ENCODE data around the gene DMD. TPM values are rescaled to one million over a fixed set of nuclear protein-coding genes. Genes with fewer than 3 reads are reported as not detected.

The DMD gene
- total RNA-seq, 4 donors from 2014 or later: 18.7 to 69.5 (median 38.5) TPM

- WGBS: 29% methylated on average over 5 of the region's 5 CpGs
- no peaks in the 10 kb centered on the region for H3K9me3 ChIP-seq
- DNase-seq (ENCODE audit: low spot score in 2 of 2): no peak
- H3K27ac ChIP-seq: no peak overlapping the region
- no peaks in the 10 kb centered on the region for H3K4me1 ChIP-seq
- H3K36me3 ChIP-seq: no peaks in the 10 kb centered on the region
- H3K4me3 ChIP-seq: no peak overlapping the region
- H3K27me3 ChIP-seq: no peaks in the 10 kb centered on the region
- TF ChIP-seq POLR2AphosphoS5 (IDR thresholded peaks at IDR 0.05) (no peak), EP300 (IDR thresholded peaks at IDR 0.05) (no peak), POLR2A (IDR thresholded peaks at IDR 0.05) (no peak)
- TF ChIP-seq, protein P1, sequence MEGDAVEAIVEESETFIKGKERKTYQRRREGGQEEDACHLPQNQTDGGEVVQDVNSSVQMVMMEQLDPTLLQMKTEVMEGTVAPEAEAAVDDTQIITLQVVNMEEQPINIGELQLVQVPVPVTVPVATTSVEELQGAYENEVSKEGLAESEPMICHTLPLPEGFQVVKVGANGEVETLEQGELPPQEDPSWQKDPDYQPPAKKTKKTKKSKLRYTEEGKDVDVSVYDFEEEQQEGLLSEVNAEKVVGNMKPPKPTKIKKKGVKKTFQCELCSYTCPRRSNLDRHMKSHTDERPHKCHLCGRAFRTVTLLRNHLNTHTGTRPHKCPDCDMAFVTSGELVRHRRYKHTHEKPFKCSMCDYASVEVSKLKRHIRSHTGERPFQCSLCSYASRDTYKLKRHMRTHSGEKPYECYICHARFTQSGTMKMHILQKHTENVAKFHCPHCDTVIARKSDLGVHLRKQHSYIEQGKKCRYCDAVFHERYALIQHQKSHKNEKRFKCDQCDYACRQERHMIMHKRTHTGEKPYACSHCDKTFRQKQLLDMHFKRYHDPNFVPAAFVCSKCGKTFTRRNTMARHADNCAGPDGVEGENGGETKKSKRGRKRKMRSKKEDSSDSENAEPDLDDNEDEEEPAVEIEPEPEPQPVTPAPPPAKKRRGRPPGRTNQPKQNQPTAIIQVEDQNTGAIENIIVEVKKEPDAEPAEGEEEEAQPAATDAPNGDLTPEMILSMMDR (IDR thresholded peaks at IDR 0.05): no peak
These were observed 1056.2 kb downstream of the DMD start for GRCh38 chrX:32155044-32155638.

- no peak for DNase-seq (ENCODE audit: low spot score in 2 of 2)
- H3K27ac ChIP-seq: no peak overlapping the region
- H3K4me3 ChIP-seq: no peak overlapping the region
- H3K4me1 ChIP-seq: no peaks in the 10 kb centered on the region
- no peaks in the 10 kb centered on the region for H3K9me3 ChIP-seq
- 71% methylated on average over 4 of the region's 4 CpGs for WGBS
- TF ChIP-seq POLR2A (IDR thresholded peaks at IDR 0.05): no peak
- no peak for TF ChIP-seq EP300 (IDR thresholded peaks at IDR 0.05)
- TF ChIP-seq POLR2AphosphoS5 (IDR thresholded peaks at IDR 0.05): no peak
- TF ChIP-seq, protein P1 (IDR thresholded peaks at IDR 0.05): no peak
- H3K36me3 ChIP-seq: no peaks in the 10 kb centered on the region
- no peaks in the 10 kb centered on the region for H3K27me3 ChIP-seq
These were observed 1057.8 kb downstream of the DMD start for GRCh38 chrX:32153585-32153984.

DNA sequence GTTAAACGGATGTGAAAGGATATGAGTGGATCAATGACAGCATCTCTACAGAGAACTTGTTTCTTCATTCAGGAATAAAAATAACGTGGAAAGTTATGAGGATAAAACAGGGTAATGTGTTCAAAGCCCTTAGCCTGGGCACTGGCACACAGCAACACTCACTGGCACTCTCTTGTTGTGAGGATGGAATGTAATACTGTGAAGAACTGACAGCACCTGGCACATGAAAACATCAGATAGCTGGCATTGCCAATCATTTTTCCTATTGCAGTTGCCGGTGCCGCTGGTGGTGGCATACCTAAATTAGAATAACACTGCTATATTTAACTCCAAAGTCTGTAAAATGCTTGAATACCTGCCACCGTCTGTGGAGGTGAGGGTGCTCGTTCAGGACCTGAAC lies 1061.2 kb downstream of the DMD start:
- H3K27me3 ChIP-seq: no peaks in the 10 kb centered on the region
- TF ChIP-seq POLR2A (IDR thresholded peaks at IDR 0.05) (no peak), POLR2AphosphoS5 (IDR thresholded peaks at IDR 0.05) (no peak), EP300 (IDR thresholded peaks at IDR 0.05) (no peak)
- TF ChIP-seq, protein P1 (IDR thresholded peaks at IDR 0.05): no peak
- H3K9me3 ChIP-seq: no peaks in the 10 kb centered on the region
- no peak overlapping the region for H3K4me3 ChIP-seq
- no peaks in the 10 kb centered on the region for H3K4me1 ChIP-seq
- no peak for DNase-seq (ENCODE audit: low spot score in 2 of 2)
- H3K36me3 ChIP-seq: no peaks in the 10 kb centered on the region
- 43% methylated on average over 6 of the region's 6 CpGs for WGBS
- H3K27ac ChIP-seq: no peak overlapping the region

- H3K36me3 ChIP-seq: no peaks in the 10 kb centered on the region
- no peak overlapping the region for H3K27ac ChIP-seq
- DNase-seq (ENCODE audit: low spot score in 2 of 2): no peak
- TF ChIP-seq POLR2A (IDR thresholded peaks at IDR 0.05) (no peak), POLR2AphosphoS5 (IDR thresholded peaks at IDR 0.05) (no peak)
- H3K9me3 ChIP-seq: no peaks in the 10 kb centered on the region
- no peaks in the 10 kb centered on the region for H3K4me1 ChIP-seq
- no peak overlapping the region for H3K4me3 ChIP-seq
- no peaks in the 10 kb centered on the region for H3K27me3 ChIP-seq
- WGBS: 62% methylated on average over 5 of the region's 5 CpGs
These were observed 1069.5 kb downstream of the DMD start for GRCh38 chrX:32141841-32142240.

- Histone ChIP-seq H3K4me3 (no peak overlapping the region), H3K4me1 (no peaks in the 10 kb centered on the region)
- TF ChIP-seq EP300 (IDR thresholded peaks at IDR 0.05): no peak
- no peak for TF ChIP-seq POLR2A (IDR thresholded peaks at IDR 0.05)
- TF ChIP-seq, protein P1 (IDR thresholded peaks at IDR 0.05): no peak
- no peak for TF ChIP-seq POLR2AphosphoS5 (IDR thresholded peaks at IDR 0.05)
These were observed 1071.9 kb downstream of the DMD start for GRCh38 chrX:32139476-32139875.

GRCh38 chrX:32137525-32137924 lies 1073.8 kb downstream of the DMD start:
- DNase-seq (ENCODE audit: low spot score in 2 of 2): no peak
- no peaks in the 10 kb centered on the region for H3K4me1 ChIP-seq
- TF ChIP-seq, protein P1 (IDR thresholded peaks at IDR 0.05): no peak
- TF ChIP-seq POLR2AphosphoS5 (IDR thresholded peaks at IDR 0.05) (no peak), POLR2A (IDR thresholded peaks at IDR 0.05) (no peak)
- H3K4me3 ChIP-seq: no peak overlapping the region
- no peaks in the 10 kb centered on the region for H3K36me3 ChIP-seq
- no peak overlapping the region for H3K27ac ChIP-seq
- 59% methylated on average over 2 of the region's 2 CpGs for WGBS
- H3K27me3 ChIP-seq: no peaks in the 10 kb centered on the region
- H3K9me3 ChIP-seq: no peaks in the 10 kb centered on the region

More at GRCh38 chrX:32139476-32139875, 1071.9 kb downstream of the DMD start:
- no peak for DNase-seq (ENCODE audit: low spot score in 2 of 2)
- Histone ChIP-seq H3K9me3 (no peaks in the 10 kb centered on the region), H3K27ac (no peak overlapping the region), H3K36me3 (no peaks in the 10 kb centered on the region), H3K27me3 (no peaks in the 10 kb centered on the region)
